Right atrium auricular region (tissue), 2 donors: ENCODE results near the gene ARID3B. TPM values are rescaled to one million over a fixed set of nuclear protein-coding genes. Genes with fewer than 3 reads are reported as not detected.

Source experiments
- DNase-seq: peaks from one replicate; pipeline ENCODE4 v3.0.0-alpha.2; 2019; ENCODE audit warnings: low spot score
- H3K27ac ChIP-seq, 2 donors: fragments of 200-600 bp; sonication (generic); 1 replicate in 1 of 2; 2 replicates in 1 of 2; pipeline ENCODE4 v1.5.1; 2016 to 2019
- H3K27me3 ChIP-seq, 2 donors: fragments of 200-600 bp; sonication (generic); one replicate each; pipeline versions ENCODE4 v1.5.1 to v1.6.0; 2017 to 2019
- H3K36me3 ChIP-seq: fragments of 200-600 bp; sonication (generic); one replicate; pipeline ENCODE4 v1.5.1; 2016
- H3K4me1 ChIP-seq, 2 donors: fragments of 200-600 bp; sonication (generic); one replicate each; pipeline versions ENCODE4 v1.5.1 to v1.6.0; 2017 to 2019
- H3K4me3 ChIP-seq, 2 donors: fragments of 200-600 bp; sonication (generic); 1 replicate in 1 of 2; 2 replicates in 1 of 2; pipeline ENCODE4 v1.5.1; 2017 to 2019; ENCODE audit warnings: mild to moderate bottlenecking in 1 of 2, moderate library complexity in 1 of 2
- H3K9me3 ChIP-seq, 2 donors: fragments of 200-600 bp; sonication (generic); one replicate each; pipeline ENCODE4 v1.5.1; 2019
- CTCF ChIP-seq, 2 donors: fragments of 200-600 bp; sonication (generic); IDR thresholded peaks; one replicate each; pipeline ENCODE4 v1.5.1; 2019; ENCODE audit warnings: antibody characterized with exemption in 2 of 2
- total RNA-seq, 2 donors: library from RNA; depleted of rRNA; stranded (reverse); fragments of >200 nt; gene quantifications; one replicate each; pipeline ENCODE4 v1.1.0, GENCODE V29; 2016

ARID3B gene
- total RNA-seq, 2 donors from 2014 or later: 1.8 to 3.5 TPM

GRCh38 chr15:74573987-74574386 lies 33.0 kb downstream of the ARID3B start:
- peaks cover 0 to 15% of the 10 kb centered on the region in 2 donors for H3K4me1 ChIP-seq

GRCh38 chr15:74578496-74578994 lies 37.5 kb downstream of the ARID3B start:
- H3K36me3 ChIP-seq: peaks cover 3% of the 10 kb centered on the region
- DNase-seq: no peak
- no peak overlapping the region for H3K27ac ChIP-seq

More at GRCh38 chr15:74573987-74574386, 33.0 kb downstream of the ARID3B start:
- H3K4me3 ChIP-seq: no peak overlapping the region
- H3K27me3 ChIP-seq: no peaks in the 10 kb centered on the region
- peaks cover 7% of the 10 kb centered on the region for H3K36me3 ChIP-seq
- DNase-seq: no peak
- H3K27ac ChIP-seq: no peak overlapping the region
- no peaks in the 10 kb centered on the region for H3K9me3 ChIP-seq
- no peak for TF ChIP-seq CTCF (IDR thresholded peaks at IDR 0.05)

GRCh38 chr15:74579001-74579400 lies 38.0 kb downstream of the ARID3B start:
- no peaks in the 10 kb centered on the region for H3K9me3 ChIP-seq
- no peak overlapping the region for H3K4me3 ChIP-seq
- H3K36me3 ChIP-seq: no peaks in the 10 kb centered on the region
- H3K4me1 ChIP-seq: no peaks in the 10 kb centered on the region
- TF ChIP-seq CTCF (IDR thresholded peaks at IDR 0.05): no peak
- no peak for DNase-seq
- no peak overlapping the region for H3K27ac ChIP-seq
- no peaks in the 10 kb centered on the region for H3K27me3 ChIP-seq

More at GRCh38 chr15:74578496-74578994, 37.5 kb downstream of the ARID3B start:
- H3K4me1 ChIP-seq: no peaks in the 10 kb centered on the region
- no peak for TF ChIP-seq CTCF (IDR thresholded peaks at IDR 0.05)
- H3K4me3 ChIP-seq: no peak overlapping the region
- H3K27me3 ChIP-seq: no peaks in the 10 kb centered on the region
- H3K9me3 ChIP-seq: no peaks in the 10 kb centered on the region

- Histone ChIP-seq H3K4me3 (no peak overlapping the region), H3K36me3 (no peaks in the 10 kb centered on the region), H3K27ac (no peak overlapping the region), H3K4me1 (no peaks in the 10 kb centered on the region), H3K27me3 (no peaks in the 10 kb centered on the region), H3K9me3 (no peaks in the 10 kb centered on the region)
- DNase-seq: no peak
- no peak for TF ChIP-seq CTCF (IDR thresholded peaks at IDR 0.05)
Observed at GRCh38 chr15:74580538-74581350, 39.7 kb downstream of the ARID3B start.

- Histone ChIP-seq H3K27ac (no peak overlapping the region), H3K36me3 (no peaks in the 10 kb centered on the region), H3K4me3 (no peak overlapping the region)
Observed at GRCh38 chr15:74584204-74584603, 43.2 kb downstream of the ARID3B start.

More at GRCh38 chr15:74584204-74584603, 43.2 kb downstream of the ARID3B start:
- TF ChIP-seq CTCF (IDR thresholded peaks at IDR 0.05): no peak
- Histone ChIP-seq H3K9me3 (no peaks in the 10 kb centered on the region), H3K4me1 (peaks cover 0 to 10% of the 10 kb centered on the region in 2 donors), H3K27me3 (no peaks in the 10 kb centered on the region)
- DNase-seq: no peak
